GM18526 (cell line): ENCODE measurements around the gene TAB2.

Experiments
- POLR2A ChIP-seq: IDR thresholded peaks from 3 replicates; pipeline ENCODE4 v1.6.1; 2011; ENCODE audit not compliant: insufficient read length; ENCODE audit errors: extremely low read depth

Gene TAB2

DNA sequence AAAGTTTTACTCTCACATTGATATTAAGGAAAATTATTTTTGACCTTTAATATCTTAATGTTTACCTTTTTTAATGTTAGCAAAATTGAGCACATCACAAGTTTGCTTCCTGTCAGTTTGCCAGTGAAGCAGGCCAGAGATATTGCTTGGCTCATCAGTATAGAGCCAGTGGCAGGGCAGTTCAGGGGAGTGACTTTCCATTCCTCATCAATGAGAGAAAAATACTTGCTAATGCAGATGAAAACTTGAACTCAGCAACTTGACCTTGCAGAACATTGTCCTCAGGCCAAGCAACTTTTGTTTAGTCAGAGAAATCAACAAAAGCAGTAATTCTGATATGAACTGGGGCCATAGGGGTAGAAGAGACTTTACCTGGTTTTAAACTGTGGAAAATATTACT, 6.9 kb downstream of the TAB2 start:
- no peak for TF ChIP-seq POLR2A

DNA sequence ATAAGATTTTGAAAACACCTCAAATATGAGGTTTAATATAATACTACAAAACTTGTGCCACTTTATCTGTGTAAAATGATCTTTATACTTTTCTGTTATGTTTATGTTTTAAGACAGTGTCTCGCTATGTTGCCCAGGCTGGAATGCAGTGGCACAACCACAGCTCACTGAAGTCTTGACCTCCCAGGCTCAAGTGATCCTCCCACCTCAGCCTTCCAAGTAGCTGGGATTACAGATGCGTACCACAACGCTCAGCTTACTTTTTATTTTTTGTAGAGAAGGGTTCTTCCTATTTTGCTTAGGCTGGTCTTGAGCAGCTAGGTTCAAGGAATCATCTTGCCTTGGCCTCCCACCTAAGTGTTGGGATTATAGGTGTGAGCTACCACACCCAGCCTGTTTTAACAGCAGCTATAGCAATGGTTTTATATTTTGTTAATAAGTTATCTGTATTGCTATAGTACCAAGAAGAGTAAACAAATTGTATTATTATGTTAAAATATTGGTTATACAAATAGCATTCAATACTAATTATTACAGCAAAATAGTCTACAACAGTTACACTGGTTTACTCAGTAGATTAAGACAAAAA, 8.2 kb downstream of the TAB2 start:
- no peak for TF ChIP-seq POLR2A

DNA sequence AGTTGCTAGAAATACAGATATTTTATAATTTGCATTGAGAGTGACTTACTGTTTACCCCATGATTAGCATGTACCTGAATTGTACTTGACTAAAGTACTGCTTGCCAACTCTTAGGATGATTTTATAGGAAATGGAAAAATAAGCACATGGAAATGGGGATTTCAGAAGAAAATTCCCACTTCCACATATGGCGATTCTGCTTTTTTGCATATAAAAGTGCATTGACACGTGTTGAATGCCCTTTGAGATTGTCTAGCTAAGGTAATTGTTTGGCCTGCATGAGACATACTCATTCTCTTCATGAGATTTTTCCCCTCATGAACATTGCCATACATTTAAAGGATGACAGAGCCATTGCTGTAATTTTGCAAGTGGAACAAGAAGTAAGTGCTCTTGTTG, 10.1 kb downstream of the TAB2 start:
- TF ChIP-seq POLR2A, result no peak

DNA sequence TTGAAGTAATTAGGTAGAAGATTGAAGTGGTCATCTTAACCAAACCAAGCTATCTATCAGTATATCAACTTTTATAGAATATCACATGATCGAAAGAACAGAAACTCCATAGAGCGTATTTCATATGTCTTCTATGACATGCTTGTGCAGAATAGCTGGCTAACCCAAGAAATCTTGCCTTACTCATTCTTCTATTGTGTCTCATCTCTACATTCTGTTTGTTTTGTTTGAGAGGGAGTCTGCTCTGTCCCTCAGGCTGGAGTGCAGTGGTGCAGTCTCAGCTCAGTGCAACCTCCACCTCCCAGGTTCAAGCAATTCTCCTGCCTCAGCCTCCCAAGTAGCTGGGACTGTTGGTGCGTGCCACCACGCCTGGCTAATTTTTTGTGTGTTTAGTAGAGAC, 10.6 kb downstream of the TAB2 start:
- TF ChIP-seq POLR2A, result no peak

DNA sequence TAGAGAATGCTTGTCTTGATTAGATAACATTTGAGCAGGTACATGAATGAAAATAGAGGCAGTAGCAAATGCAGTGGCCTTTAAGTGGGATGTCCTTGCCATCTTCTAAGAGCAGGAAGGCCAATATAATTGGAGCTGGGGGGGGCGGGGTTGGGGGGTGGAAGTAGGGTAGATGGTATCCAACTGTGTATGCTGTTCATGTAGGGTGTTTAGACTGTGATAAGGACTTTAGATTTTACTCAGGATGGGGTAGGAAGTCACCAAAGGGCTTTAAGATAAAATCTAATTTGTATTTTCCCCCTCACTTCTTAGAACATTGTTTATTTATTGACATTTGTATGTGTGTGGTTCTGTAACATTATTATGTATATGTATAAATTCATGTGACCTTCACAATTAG, 12.0 kb downstream of the TAB2 start:
- TF ChIP-seq POLR2A, result no peak

DNA sequence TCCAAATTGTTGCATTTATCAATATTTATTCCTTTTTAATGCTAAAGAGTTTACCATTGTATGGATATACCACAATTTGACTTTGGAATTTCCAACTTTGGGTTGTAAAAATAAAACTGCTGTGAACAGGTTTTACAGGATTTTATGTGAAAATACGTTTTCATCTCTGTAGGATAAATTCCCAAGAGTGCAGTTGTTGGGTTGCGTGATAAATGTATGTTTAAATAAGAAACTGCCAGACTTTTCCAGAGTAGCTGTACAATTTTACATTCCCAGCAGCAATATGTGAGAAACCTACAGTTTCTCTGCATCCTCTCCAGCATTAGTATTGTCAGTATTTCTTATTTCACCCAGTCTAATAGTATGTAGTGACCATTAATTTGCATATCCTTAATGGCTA, 12.6 kb downstream of the TAB2 start:
- no peak for TF ChIP-seq POLR2A

DNA sequence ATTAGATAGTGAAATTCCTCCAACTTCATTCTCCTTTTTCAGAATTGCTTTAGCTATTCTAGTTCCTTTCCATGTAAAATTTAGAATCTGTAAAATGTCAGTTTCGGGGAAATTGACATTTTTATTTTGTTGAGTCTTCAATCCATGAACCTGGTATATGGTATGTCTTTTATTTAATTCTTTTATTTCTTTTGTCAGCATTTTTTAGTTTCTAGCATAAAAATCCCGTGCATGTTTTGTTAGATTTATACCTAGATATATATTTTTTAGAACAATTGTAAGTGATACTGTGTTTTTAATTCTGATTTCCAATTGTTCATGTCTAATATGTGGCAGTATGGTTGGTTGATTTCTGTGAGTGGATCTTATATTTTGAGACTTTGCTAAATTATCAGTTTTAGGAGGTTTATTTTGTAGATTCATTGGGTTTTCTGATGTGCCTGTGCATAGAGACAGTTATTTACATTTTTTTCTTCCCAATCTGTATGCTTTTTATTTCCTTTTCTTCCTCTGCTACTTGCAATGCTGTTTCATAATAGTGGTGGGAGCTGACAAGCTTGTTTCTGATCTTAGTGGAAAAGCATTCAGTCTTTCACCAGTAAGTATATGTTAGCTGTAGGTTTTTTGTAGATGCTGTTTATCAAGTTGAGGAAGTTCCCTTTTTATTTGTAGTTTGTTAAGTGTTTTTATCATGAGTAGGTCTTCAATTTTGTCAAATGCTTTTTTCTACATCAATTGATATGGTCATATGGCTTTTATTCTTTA, 13.7 kb downstream of the TAB2 start:
- TF ChIP-seq POLR2A, result no peak

DNA sequence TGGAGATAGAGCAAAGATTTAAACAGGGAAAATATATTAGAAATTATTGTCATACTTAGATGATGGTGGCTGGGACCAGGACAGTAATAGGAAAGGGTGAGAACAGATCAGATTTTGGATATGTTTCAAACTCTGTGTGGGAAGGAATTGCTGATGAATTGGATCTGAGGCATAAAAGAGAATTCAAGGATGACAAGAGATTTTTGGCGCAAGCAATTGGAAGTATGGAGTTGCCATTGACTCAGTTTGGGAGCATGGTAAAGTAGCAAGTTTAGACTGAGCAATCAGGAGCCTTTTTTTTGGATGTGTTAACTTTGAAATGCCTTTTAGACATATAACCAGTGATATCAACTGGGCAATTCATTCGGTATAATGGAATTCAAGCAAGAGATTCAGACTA, 14.4 kb downstream of the TAB2 start:
- no peak for TF ChIP-seq POLR2A

DNA sequence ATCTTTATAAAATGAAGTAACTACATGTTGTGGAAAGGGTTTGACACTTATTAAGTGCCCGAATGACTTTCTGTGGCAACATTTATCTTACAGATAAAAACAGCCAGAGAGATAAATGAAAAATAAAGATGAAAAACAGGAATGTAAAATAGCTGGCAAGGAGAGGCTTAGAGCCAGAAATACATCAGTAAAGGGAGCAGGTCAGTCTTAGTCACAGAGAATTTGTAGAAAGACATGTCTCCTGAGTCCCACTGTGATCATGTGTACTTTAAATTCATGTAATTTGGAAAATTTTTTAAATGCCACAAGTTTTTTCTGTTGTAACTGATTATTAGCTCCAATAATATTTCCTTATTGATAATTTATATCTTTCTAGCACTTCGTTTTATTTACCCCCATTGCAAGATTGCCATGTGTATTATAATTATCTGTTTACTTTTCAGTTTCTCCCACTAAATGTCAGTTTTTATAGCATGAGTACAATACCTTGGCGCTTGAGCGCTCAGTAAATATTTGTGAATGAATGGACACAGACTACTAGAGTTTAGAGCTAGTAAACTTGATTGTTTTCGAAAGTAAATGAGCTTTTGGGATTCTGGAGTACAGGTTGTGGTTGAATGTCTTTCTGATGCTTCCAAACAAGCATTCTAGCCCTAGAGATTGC, 15.2 kb downstream of the TAB2 start:
- TF ChIP-seq POLR2A, result no peak

DNA sequence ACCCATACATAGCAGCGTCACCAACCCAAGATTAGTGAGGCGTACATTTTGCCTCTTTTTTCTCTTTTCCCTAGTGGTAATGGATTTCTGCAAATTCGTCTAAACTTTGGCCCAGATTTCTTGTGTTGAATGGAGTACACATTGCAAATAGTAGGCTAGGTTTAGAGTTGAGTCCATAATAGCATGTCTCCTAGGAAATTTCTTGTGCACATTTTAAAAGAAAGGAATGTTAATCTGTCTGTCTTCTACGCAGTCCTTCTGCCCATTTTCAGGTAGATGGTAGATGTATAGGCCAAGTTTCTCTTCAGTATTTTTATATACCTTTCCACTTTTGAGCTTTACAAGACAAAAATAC, 15.7 kb downstream of the TAB2 start:
- no peak for TF ChIP-seq POLR2A

DNA sequence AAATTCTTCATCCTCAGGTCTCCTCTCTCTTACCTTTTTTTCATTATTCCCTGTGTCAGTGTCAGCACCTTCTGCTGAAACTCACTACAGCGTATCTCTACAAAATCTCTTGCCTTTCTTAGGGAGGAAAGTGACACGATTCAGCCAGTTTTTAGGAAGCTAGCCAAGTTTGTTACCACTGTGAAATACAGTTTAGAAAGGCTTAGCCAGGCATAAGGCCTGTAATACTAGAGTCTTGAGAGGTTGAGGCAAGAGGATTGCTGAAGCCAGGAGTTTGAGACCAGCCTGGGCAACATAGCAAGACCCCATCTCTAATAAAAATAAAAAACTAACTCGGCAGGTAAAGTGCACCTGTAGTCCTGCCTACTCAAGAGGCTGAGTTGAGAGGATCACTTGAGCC, 16.7 kb downstream of the TAB2 start:
- TF ChIP-seq POLR2A, result no peak

DNA sequence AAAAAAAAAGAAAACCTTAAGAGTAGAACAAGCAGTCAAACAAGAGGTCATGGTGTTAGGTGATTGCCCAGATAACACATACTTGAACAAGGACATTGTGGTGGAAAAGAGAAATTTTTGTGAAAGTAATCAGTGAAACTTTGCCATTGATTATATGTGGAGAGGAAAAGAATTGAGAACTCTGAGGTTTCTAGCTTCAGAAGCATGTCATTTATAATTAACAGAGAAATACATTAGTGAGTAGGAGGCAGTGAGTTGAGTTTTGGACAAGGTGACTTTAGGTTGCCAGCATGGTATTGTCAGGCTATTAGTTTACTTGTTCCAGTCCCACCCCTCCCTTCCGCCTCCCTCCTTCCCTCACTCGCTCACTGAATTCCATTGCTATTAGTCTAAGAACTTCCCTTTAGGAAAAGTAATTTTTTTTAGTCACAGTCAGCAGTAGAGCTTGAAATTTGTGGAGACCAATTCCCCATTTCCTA, 17.2 kb downstream of the TAB2 start:
- TF ChIP-seq POLR2A, result no peak

DNA sequence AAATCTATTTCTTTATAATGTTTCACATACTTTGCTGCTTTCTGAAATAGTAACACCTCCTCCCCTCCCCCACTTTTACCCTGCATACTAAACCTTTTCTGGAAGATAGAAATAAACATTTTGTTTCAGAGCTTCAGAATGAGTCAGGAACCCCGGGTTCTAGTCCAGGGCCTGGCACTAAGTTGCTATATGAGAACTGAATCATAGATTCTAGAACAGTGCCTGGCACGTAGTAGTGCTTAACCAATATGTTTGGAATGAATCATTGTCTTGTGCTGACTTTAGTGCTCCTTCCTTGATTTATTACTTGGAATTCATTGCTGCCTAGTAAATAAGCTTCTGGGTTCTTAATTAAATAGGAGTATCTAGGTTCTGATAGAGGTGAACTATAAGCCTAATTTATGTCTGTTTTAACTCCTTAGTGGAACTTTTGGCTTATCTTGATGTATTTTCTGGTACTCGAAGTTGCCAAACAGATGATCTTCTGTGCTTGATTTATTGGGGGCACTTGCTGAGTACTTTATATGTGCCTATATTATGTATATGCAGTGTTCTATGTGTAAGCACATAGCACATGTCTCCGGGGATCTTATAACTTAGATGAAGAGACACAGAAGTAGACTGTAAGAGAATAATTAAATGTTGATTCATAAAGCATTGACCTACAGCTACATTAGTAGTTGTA, 18.6 kb downstream of the TAB2 start:
- no peak for TF ChIP-seq POLR2A

DNA sequence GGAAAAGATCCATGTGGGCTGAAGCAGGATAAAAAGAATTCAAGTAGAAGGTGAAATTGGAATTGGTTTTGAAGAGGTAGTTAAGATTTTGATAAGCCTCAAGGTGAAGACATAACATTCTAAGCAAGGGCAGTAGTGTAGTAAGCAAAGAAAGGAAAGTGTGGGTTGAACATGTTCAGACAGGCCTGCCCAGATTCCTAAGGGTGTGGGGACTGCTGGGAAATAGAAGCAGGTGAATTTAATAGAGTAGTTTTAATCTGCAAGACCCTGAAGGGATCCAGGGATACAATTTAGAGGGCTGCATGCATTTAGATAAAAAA, 19.1 kb downstream of the TAB2 start:
- TF ChIP-seq POLR2A, result no peak

DNA sequence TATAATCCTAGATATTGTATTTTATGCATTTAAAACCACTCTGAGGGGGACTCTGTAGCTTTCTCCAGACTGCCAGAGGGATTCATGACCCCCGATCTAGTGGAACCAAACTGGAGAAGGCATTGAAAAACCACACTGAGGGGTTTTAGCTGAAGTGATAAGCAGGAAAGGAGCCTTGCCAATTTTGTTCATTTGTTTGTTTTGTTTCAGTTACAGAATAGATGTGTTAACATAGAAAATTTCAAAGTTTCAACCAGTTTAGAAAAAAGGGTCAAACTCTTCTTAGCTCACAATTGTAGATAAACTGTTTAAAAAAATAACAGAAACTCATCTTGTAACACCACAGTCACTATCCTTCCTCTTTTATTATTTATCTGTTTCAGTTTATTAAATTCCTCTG, 19.8 kb downstream of the TAB2 start:
- TF ChIP-seq POLR2A, result no peak

DNA sequence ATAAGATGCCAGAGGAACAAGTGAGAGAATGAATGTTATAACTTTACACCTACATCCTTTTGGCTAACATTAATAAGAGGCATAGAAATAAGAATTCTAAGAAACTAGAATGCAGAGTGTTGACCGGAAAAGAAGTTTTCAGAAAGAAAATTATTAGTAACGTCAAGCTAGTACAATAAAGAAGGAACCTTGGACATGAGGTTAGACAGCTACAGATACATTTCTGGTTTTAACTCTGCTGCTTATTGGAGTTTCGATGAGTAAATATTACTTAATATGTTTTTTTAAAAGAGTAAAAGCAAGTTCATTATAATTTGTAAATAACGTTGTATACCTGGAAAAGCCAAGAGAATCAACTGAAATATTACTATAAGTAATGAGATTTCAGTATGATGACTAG, 22.7 kb downstream of the TAB2 start:
- TF ChIP-seq POLR2A, result no peak
